ENCODE results near the gene USP51. TPM values are rescaled to one million over a fixed set of nuclear protein-coding genes. Genes with fewer than 3 reads are reported as not detected.

Gene USP51
- total RNA-seq, 1 experiment from 2014 or later = 6.8 TPM

- Histone ChIP-seq H2AFZ (ENCODE audit: low read length) (no peak overlapping the region), H3K23ac (ENCODE audit: insufficient read length, low read depth, low read length) (no peak overlapping the region), H3K4me1 (ENCODE audit: insufficient read depth, low read length) (no peaks in the 10 kb centered on the region), H3T11ph (ENCODE audit: low read length) (no peak overlapping the region), H3K79me1 (ENCODE audit: insufficient read depth, low read depth, low read length, poor library complexity, severe bottlenecking) (no peaks in the 10 kb centered on the region), H2BK12ac (ENCODE audit: insufficient read length, low read depth, low read length) (no peak overlapping the region), H4K5ac (ENCODE audit: insufficient read length, low read depth, low read length) (no peak overlapping the region), H2AK5ac (ENCODE audit: insufficient read length, low read length) (no peak overlapping the region), H4K8ac (replicated peaks; ENCODE audit: insufficient read length, low read depth, low read length) (no peak overlapping the region), H2BK5ac (ENCODE audit: insufficient read length, low read length) (no peak overlapping the region), H2BK15ac (ENCODE audit: low read depth, low read length) (no peak overlapping the region), H3K14ac (ENCODE audit: insufficient read depth, low read length) (no peak overlapping the region), H3K4ac (ENCODE audit: low read depth, low read length) (no peak overlapping the region), H3K23me2 (ENCODE audit: insufficient read length, low read depth, low read length, poor library complexity, severe bottlenecking) (no peaks in the 10 kb centered on the region), H2BK120ac (ENCODE audit: low read depth, low read length, poor library complexity, severe bottlenecking) (no peak overlapping the region), H2BK20ac (ENCODE audit: low read depth, low read length, poor library complexity, severe bottlenecking) (no peak overlapping the region), H3K27me3 (ENCODE audit: insufficient read depth, low read length) (0 out of 2 replicates have a peak, but pooled peaks cover 4% of the 10 kb centered on the region), H4K91ac (ENCODE audit: insufficient read length, low read depth, low read length) (no peak overlapping the region), H3K4me2 (ENCODE audit: insufficient read depth, insufficient read length, low read length) (no peak overlapping the region), H3K18ac (ENCODE audit: insufficient read length, low read depth, low read length) (no peak overlapping the region), H3K27ac (ENCODE audit: insufficient read length, low read depth, low read length) (no peak overlapping the region), H4K20me1 (ENCODE audit: control insufficient read depth, insufficient read depth, insufficient read length) (no peaks in the 10 kb centered on the region), H3K79me2 (ENCODE audit: insufficient read depth, low read length) (no peaks in the 10 kb centered on the region), H3K9me3 (ENCODE audit: control insufficient read depth, low read depth, low read length) (peaks cover 59% of the 10 kb centered on the region), H3K56ac (ENCODE audit: insufficient read length, low read depth, low read length) (no peak overlapping the region), H3K9ac (ENCODE audit: extremely low read depth, insufficient read length, low read length) (no peak overlapping the region)
- H3K9me3 Mint-ChIP-seq = peaks cover 64 to 77% of the 10 kb centered on the region in 2 experiments
- no peak overlapping the region for H3K4me3 Mint-ChIP-seq
- no CpG with 5 or more reads among the region's 3 CpGs for WGBS (ENCODE audit: extremely low coverage, insufficient read length, low lambda C conversion rate)
- no peak for DNase-seq
- H3K27ac Mint-ChIP-seq = no peak overlapping the region
- peaks cover 5 to 18% (median 14%) of the 10 kb centered on the region in 3 experiments; a peak in 6 of 7 replicates for H3K36me3 Mint-ChIP-seq (ENCODE audit: insufficient read depth in 1 of 3, low read depth in 3 of 3)
- peaks cover 3% of the 10 kb centered on the region for H3K27me3 Mint-ChIP-seq (ENCODE audit: low read depth)
- no peak for TF ChIP-seq CTCF (conservative IDR thresholded peaks at IDR 0.05)
- H3K4me1 Mint-ChIP-seq = peaks cover 4 to 5% of the 10 kb centered on the region in 2 experiments; a peak in 3 of 4 replicates
Observed at GRCh38 chrX:55486736-55487135, 2.9 kb downstream of the USP51 start.
